Measurements from ENCODE around the gene PCDH9.

GRCh38 chr13:67001363-67001762, 228.8 kb downstream of the PCDH9 start:
- TF ChIP-seq CTCF (IDR thresholded peaks at IDR 0.05; ENCODE audit: insufficient read depth, low read length) (no peak), POLR2AphosphoS5 (IDR thresholded peaks at IDR 0.05; ENCODE audit: low read depth) (no peak)
